PC-3 (cell line): ENCODE data around the gene COL1A1. TPM values are rescaled to one million over a fixed set of nuclear protein-coding genes. Genes with fewer than 3 reads are reported as not detected.
A peak's percentile ranks its signal among the peaks of the same experiment; 100 is the strongest.

Source experiments
- ATAC-seq: fragments of 200-7000 bp; cut with Tn5 transposase; 2 replicates; pipeline ENCODE4 v1.9.1; 2020; ENCODE audit warnings: mild to moderate bottlenecking, moderate library complexity
- BruUV-seq: library from RNA; stranded (reverse); fragments of 400-500 nt; replicated peaks from 2 replicates; lab custom pipeline; 2021; lab: Mats Ljungman, UMichigan
- CTCF ChIA-PET: fragments of 300-600 bp; sonication (Branson Sonifier 250); formaldehyde crosslinking; loops from one replicate; lab custom pipeline; 2022; ENCODE audit warnings: antibody characterized with exemption; lab: Charles Lee
- POLR2A ChIA-PET: fragments of 300-600 bp; sonication (Branson Sonifier 250); formaldehyde crosslinking; loops from one replicate; lab custom pipeline; 2022; ENCODE audit warnings: antibody characterized with exemption; ENCODE audit not compliant: unreplicated experiment; lab: Charles Lee
- DNase-seq: peaks from one replicate; pipeline ENCODE4 v3.0.0-alpha.2; 2015
- H2AFZ ChIP-seq: fragments of 300-600 bp; sonication (generic); 2 replicates; pipeline ENCODE4 v1.6.0; 2016; ENCODE audit warnings: antibody characterized with exemption, low read length
- H3F3A ChIP-seq: fragments of 300-600 bp; sonication (generic); one replicate; pipeline ENCODE4 v1.6.0; 2017; ENCODE audit warnings: antibody characterized with exemption, low read length, control low read depth, mild to moderate bottlenecking; ENCODE audit not compliant: unreplicated experiment
- H3K27ac ChIP-seq: fragments of 300-600 bp; sonication (generic); 2 replicates; pipeline ENCODE4 v1.5.1; 2016; ENCODE audit warnings: mild to moderate bottlenecking, low read length
- H3K27me3 ChIP-seq: fragments of 300-600 bp; sonication (generic); 2 replicates; pipeline ENCODE4 v1.6.1; 2016; ENCODE audit warnings: low read length, mixed read lengths
- H3K36me3 ChIP-seq: fragments of 300-600 bp; sonication (generic); 2 replicates; pipeline ENCODE4 v1.6.1; 2016; ENCODE audit warnings: low read depth, mixed run types, low read length, mixed read lengths
- H3K4me1 ChIP-seq: fragments of 300-600 bp; sonication (generic); 2 replicates; pipeline ENCODE4 v1.5.1; 2016; ENCODE audit warnings: low read length; ENCODE audit not compliant: insufficient read depth
- H3K4me2 ChIP-seq: fragments of 300-600 bp; sonication (generic); 2 replicates; pipeline ENCODE4 v1.6.0; 2016; ENCODE audit warnings: low read length
- H3K4me3 ChIP-seq: fragments of 300-600 bp; sonication (generic); 2 replicates; pipeline ENCODE4 v1.5.1; 2016; ENCODE audit warnings: mild to moderate bottlenecking, low read length, mixed read lengths
- H3K79me2 ChIP-seq: fragments of 300-600 bp; sonication (generic); 2 replicates; pipeline ENCODE4 v1.6.1; 2017; ENCODE audit warnings: low read length, mixed read lengths
- H3K9ac ChIP-seq: fragments of 300-600 bp; sonication (generic); 2 replicates; pipeline ENCODE4 v1.6.0; 2016; ENCODE audit warnings: mild to moderate bottlenecking, low read length
- H3K9me2 ChIP-seq: fragments of 300-600 bp; sonication (generic); replicated peaks from 2 replicates; pipeline ENCODE4 v1.6.1; 2016; ENCODE audit warnings: mixed run types, low read length, mixed read lengths
- H3K9me3 ChIP-seq: fragments of 300-600 bp; sonication (generic); 2 replicates; pipeline ENCODE4 v1.6.1; 2016; ENCODE audit warnings: low read length, mixed read lengths
- H4K20me1 ChIP-seq: fragments of 300-600 bp; sonication (generic); 2 replicates; pipeline ENCODE4 v1.6.1; 2016; ENCODE audit warnings: low read length, mixed read lengths
- EZH2 ChIP-seq: fragments of 300-600 bp; sonication (generic); IDR thresholded peaks from one replicate; pipeline ENCODE4 v1.6.1; 2017; ENCODE audit warnings: antibody characterized with exemption, mild to moderate bottlenecking, low read length; ENCODE audit not compliant: unreplicated experiment
- EZH2phosphoT487 ChIP-seq: fragments of 300-600 bp; sonication (generic); IDR thresholded peaks from 2 replicates; pipeline ENCODE4 v1.6.1; 2018; ENCODE audit warnings: mild to moderate bottlenecking, antibody characterized with exemption, low read length, borderline replicate concordance
- intact Hi-C: fragments of 100-400 bp; cut with micrococcal nuclease; formaldehyde crosslinking; loops from 2 replicates; pipeline ENCODE4 v1.9.0; 2023
- total RNA-seq: library from RNA; depleted of rRNA; stranded (reverse); fragments of >200 nt; gene quantifications from 2 replicates; pipeline ENCODE4 v1.2.3, GENCODE V29; 2014
- TF ChIP-seq, protein P1 (sequence below): fragments of 300-600 bp; sonication (generic); conservative IDR thresholded peaks from 2 replicates; pipeline ENCODE4 v1.5.1; 2017; ENCODE audit warnings: antibody characterized with exemption, low read depth, mild to moderate bottlenecking, low read length

Gene COL1A1
- total RNA-seq, 1 experiment from 2014 or later, result 30.6 TPM

DNA sequence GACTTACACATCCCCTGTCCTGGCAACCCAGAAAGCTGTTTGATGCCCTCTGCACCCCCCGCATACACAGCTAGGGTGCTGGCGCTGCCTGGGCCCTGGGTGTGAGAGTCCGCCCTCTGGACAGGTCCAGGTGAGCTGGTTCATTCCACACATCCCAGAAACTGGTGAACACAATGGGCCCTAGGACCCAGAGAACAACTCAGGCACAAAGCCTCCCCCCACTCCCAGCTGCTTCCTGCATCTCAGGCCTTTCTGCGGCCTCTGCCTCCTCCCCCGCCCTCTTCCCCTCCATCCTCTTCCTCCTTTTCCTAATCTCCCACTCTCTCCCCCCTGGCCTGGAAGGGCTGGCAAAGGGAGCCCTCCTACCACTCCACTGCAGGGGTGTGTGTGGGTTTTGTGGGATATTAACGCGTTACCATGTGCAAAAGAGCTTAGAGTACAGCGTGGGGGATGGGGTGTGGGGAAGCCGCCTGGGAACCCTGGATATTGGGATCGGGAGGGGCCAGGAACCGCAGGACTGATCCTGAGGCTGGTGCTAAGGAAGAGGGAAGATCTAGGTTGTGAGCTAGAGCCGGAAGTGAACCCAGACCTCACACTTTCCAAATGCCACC lies 49.4 kb downstream of the COL1A1 start:
- peak overlapping the region; percentile 99 for H3K4me2 ChIP-seq
- BruUV-seq, result no TSS peak
- peak overlapping the region; percentile 82 for H3K27ac ChIP-seq
- peaks cover 17% of the 10 kb centered on the region for H4K20me1 ChIP-seq
- no peaks in the 10 kb centered on the region for H3K9me2 ChIP-seq
- peak overlapping the region; percentile 90 for H3K4me3 ChIP-seq
- H2AFZ ChIP-seq, result peak overlapping the region; percentile 93
- no peaks in the 10 kb centered on the region for H3K9me3 ChIP-seq
- H3K27me3 ChIP-seq, result no peaks in the 10 kb centered on the region
- H3K36me3 ChIP-seq, result no peaks in the 10 kb centered on the region
- intact Hi-C loops, result loop anchor here (1.0 to 5.0 kb wide), 3 partner anchors 9 to 125 kb away; partner anchors contain the start of gene PDK2
- ATAC-seq (peak; percentile 64), DNase-seq (peak; percentile 93)
- H3K9ac ChIP-seq, result peak overlapping the region; percentile 68
- POLR2A ChIA-PET, result interaction anchor here (0.5 to 0.8 kb wide), 4 partner anchors 21 to 573 kb away, joined by 3 to 18 read pairs (median 4); no protein-coding TSS in a partner anchor
- TF ChIP-seq EZH2phosphoT487 (no peak), EZH2 (no peak)
- TF ChIP-seq, protein P1, sequence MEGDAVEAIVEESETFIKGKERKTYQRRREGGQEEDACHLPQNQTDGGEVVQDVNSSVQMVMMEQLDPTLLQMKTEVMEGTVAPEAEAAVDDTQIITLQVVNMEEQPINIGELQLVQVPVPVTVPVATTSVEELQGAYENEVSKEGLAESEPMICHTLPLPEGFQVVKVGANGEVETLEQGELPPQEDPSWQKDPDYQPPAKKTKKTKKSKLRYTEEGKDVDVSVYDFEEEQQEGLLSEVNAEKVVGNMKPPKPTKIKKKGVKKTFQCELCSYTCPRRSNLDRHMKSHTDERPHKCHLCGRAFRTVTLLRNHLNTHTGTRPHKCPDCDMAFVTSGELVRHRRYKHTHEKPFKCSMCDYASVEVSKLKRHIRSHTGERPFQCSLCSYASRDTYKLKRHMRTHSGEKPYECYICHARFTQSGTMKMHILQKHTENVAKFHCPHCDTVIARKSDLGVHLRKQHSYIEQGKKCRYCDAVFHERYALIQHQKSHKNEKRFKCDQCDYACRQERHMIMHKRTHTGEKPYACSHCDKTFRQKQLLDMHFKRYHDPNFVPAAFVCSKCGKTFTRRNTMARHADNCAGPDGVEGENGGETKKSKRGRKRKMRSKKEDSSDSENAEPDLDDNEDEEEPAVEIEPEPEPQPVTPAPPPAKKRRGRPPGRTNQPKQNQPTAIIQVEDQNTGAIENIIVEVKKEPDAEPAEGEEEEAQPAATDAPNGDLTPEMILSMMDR, result no peak
- H3K4me1 ChIP-seq, result peaks cover 46% of the 10 kb centered on the region
- H3F3A ChIP-seq, result no peaks in the 10 kb centered on the region
- H3K79me2 ChIP-seq, result peaks cover 37% of the 10 kb centered on the region
- CTCF ChIA-PET, result interaction anchor here (0.5 to 1.6 kb wide), 6 partner anchors 9 to 283 kb away, joined by 3 to 11 read pairs (median 6); partner anchors contain the start of gene PDK2

DNA sequence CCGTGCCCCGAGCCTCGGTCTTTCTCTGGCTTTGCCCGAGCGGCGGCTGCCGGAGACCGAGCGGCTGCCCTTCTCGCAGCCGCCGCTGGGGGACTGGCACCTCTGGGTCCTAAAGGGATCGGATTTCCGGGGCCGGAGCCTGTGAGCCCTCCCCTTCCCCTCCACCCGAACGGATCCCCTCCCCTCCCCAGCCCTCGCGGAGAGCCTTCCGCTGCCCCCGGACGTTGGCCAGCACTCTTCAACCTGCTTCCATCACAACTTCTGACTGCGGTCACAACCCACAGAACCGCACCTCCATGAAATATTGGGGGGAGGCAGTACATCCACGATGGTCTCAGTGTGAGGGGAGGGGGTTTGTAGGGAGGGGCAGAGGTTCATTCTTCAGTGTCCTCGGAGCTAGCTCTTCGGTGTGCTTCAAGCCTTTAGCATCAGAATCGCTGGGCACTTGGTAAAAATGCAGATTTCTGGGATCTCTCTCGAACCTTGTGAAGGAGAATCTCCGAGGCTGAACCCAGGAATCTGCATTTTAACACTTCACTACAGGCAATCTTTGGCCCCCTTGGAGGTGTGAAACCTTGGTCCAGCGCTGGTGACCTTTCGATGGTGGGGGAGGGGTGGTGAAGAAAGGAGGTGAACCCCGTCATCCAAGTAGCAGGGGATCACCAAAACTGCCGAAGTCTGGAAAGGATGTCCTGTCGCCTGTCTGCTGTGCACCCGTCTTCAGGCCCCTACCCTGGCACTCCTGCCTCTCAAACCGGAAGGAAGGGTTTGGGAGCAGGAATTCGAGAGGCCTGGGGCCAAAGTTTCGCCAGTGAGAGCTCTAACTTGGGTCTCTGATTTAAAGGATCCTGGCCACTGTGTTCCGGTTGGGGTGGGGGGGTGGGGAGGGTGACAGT lies 50.1 kb downstream of the COL1A1 start:
- no peaks in the 10 kb centered on the region for H3K36me3 ChIP-seq
- H3F3A ChIP-seq, result no peaks in the 10 kb centered on the region
- no peaks in the 10 kb centered on the region for H3K9me3 ChIP-seq
- peak; percentile 97 for DNase-seq
- peak overlapping the region; percentile 99 for H3K4me2 ChIP-seq
- peaks cover 51% of the 10 kb centered on the region for H3K4me1 ChIP-seq
- ChIA-PET POLR2A (interaction anchor here (0.6 to 0.8 kb wide), 3 partner anchors 20 to 54 kb away, joined by 3 to 18 read pairs (median 4); no protein-coding TSS in a partner anchor), CTCF (interaction anchor here (0.5 to 1.6 kb wide), 6 partner anchors 9 to 284 kb away, joined by 3 to 11 read pairs (median 6); partner anchors contain the start of gene PDK2)
- no peaks in the 10 kb centered on the region for H3K27me3 ChIP-seq
- TF ChIP-seq, protein P1, result peak; percentile 28; the same call in 1 of the 2 replicates
- no peak for TF ChIP-seq EZH2
- TF ChIP-seq EZH2phosphoT487, result no peak
- H3K27ac ChIP-seq, result peak overlapping the region; percentile 82
- H3K9ac ChIP-seq, result peak overlapping the region; percentile 67
- H3K79me2 ChIP-seq, result peaks cover 45% of the 10 kb centered on the region
- H4K20me1 ChIP-seq, result peaks cover 25% of the 10 kb centered on the region
- TSS peak; percentile 90 for BruUV-seq
- intact Hi-C loops, result loop anchor here (2.0 to 5.0 kb wide), 2 partner anchors 56 to 124 kb away; partner anchors contain the start of gene PDK2
- H2AFZ ChIP-seq, result peak overlapping the region; percentile 87
- H3K4me3 ChIP-seq, result peak overlapping the region; percentile 90
- H3K9me2 ChIP-seq, result no peaks in the 10 kb centered on the region
- ATAC-seq, result peak; percentile 57
